ENCODE data around the gene CENPVL3.
"Not testable (repeated sequence)": the region's sequence is repeated elsewhere in the genome, so short reads cannot be mapped to it uniquely, and the experiment has no call there.

CENPVL3 gene

GRCh38 chrX:51618241-51619155 is at the start of gene CENPVL3:
CENPVL3 (minus strand) TSS chrX:51618912; CDS start chrX:51618873, 39 bp downstream.
- not testable (repeated sequence) for DNase-seq

- no peak for DNase-seq
Measured at GRCh38 chrX:51665981-51666380, 47.3 kb upstream of the CENPVL3 start.

- no peak for DNase-seq
Measured at GRCh38 chrX:51643377-51643776, 24.7 kb upstream of the CENPVL3 start.

GRCh38 chrX:51641421-51642021 is 22.8 kb upstream of the CENPVL3 start:
- peak; percentile 31 for DNase-seq

GRCh38 chrX:51636511-51636910 is 17.8 kb upstream of the CENPVL3 start:
- DNase-seq = not testable (repeated sequence)

- DNase-seq = peak; percentile 14
Measured at GRCh38 chrX:51614353-51615012, 4.2 kb downstream of the CENPVL3 start.

GRCh38 chrX:51608766-51609165 is 9.9 kb downstream of the CENPVL3 start:
- DNase-seq = no peak

GRCh38 chrX:51608126-51608525 is 10.6 kb downstream of the CENPVL3 start:
- no peak for DNase-seq

- no peak for DNase-seq
Measured at GRCh38 chrX:51606446-51606845, 12.3 kb downstream of the CENPVL3 start.

GRCh38 chrX:51598899-51599298 is 19.8 kb downstream of the CENPVL3 start:
- DNase-seq = no peak

- no peak for DNase-seq
Measured at GRCh38 chrX:51571874-51572273, 46.8 kb downstream of the CENPVL3 start.

- no peak for DNase-seq
Measured at GRCh38 chrX:51569561-51569960, 49.2 kb downstream of the CENPVL3 start.

- DNase-seq = no peak
Measured at GRCh38 chrX:51568586-51568985, 50.1 kb downstream of the CENPVL3 start.

All from COR-L47 (cell line).